Activated T-helper 17 cell treated with anti-CD3 and anti-CD28 coated beads, Interleukin-2, amount 50 U/mL, for 72 hours (primary cell): ENCODE measurements around the gene RSRC2. TPM values are rescaled to one million over a fixed set of nuclear protein-coding genes. Genes with fewer than 3 reads are reported as not detected.
"Not testable (repeated sequence)": the region's sequence is repeated elsewhere in the genome, so short reads cannot be mapped to it uniquely, and the experiment has no call there.

ENCODE experiments used
- ATAC-seq: fragments of 150-1000 bp; cut with Tn5 transposase; replicated peaks from 2 replicates; pipeline ENCODE4 v1.10.0; 2021; ENCODE audit warnings: mild to moderate bottlenecking, moderate library complexity
- H3K27ac Mint-ChIP-seq: one replicate; pipeline ENCODE4 v1.8.0; 2022; ENCODE audit warnings: mixed read lengths
- H3K27me3 Mint-ChIP-seq: one replicate; pipeline ENCODE4 v1.8.0; 2022; ENCODE audit warnings: mixed read lengths
- H3K36me3 Mint-ChIP-seq: one replicate; pipeline ENCODE4 v1.8.0; 2022; ENCODE audit warnings: low read depth, mild to moderate bottlenecking, mixed read lengths
- H3K4me1 Mint-ChIP-seq: one replicate; pipeline ENCODE4 v1.8.0; 2022; ENCODE audit warnings: mixed read lengths
- H3K4me3 Mint-ChIP-seq: one replicate; pipeline ENCODE4 v1.8.0; 2022; ENCODE audit warnings: mild to moderate bottlenecking, mixed read lengths
- H3K9me3 Mint-ChIP-seq: one replicate; pipeline ENCODE4 v1.8.0; 2022; ENCODE audit warnings: mixed read lengths
- total RNA-seq, 2 donors: library from RNA; stranded (reverse); gene quantifications; one replicate each; pipeline ENCODE4 v1.2.3, GENCODE V29; 2022

RSRC2 gene
- total RNA-seq, 2 donors from 2014 or later: 103 to 110 TPM

DNA sequence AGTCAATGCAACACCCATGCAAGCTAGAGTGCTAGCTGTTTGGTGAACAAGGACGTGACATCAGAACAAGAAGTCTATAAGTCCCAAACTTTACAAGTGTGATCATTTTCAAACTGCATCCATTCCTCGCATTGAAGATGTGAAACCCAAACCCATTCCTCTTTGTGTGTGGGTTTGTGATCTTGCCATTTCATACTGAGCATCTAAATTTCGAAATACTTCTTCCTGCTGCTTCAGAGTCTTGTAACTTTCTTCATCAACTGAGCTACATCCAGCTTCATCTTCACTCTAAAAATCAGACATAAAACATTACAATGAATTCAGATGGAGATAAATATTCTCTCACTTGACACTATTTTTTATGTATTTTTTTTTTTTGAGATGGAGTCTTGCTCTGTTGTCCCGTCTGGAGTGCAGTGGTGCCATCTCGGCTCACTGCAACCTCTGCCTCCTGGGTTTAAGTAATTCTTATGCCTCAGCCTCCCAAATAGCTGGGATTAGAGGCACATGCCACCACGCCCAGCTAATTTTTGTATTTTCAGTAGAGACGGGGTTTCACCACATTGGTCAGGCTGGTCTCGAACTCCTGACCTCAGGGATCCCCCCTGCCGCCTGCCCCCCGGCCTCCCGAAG, 21.2 kb downstream of the RSRC2 start:
- peaks cover 32% of the 10 kb centered on the region for H3K36me3 Mint-ChIP-seq
- H3K27me3 Mint-ChIP-seq: no peaks in the 10 kb centered on the region
- H3K9me3 Mint-ChIP-seq: no peaks in the 10 kb centered on the region
- H3K4me1 Mint-ChIP-seq: peaks cover 13% of the 10 kb centered on the region
- no peak overlapping the region for H3K27ac Mint-ChIP-seq
- H3K4me3 Mint-ChIP-seq: no peak overlapping the region
- ATAC-seq: no peak

DNA sequence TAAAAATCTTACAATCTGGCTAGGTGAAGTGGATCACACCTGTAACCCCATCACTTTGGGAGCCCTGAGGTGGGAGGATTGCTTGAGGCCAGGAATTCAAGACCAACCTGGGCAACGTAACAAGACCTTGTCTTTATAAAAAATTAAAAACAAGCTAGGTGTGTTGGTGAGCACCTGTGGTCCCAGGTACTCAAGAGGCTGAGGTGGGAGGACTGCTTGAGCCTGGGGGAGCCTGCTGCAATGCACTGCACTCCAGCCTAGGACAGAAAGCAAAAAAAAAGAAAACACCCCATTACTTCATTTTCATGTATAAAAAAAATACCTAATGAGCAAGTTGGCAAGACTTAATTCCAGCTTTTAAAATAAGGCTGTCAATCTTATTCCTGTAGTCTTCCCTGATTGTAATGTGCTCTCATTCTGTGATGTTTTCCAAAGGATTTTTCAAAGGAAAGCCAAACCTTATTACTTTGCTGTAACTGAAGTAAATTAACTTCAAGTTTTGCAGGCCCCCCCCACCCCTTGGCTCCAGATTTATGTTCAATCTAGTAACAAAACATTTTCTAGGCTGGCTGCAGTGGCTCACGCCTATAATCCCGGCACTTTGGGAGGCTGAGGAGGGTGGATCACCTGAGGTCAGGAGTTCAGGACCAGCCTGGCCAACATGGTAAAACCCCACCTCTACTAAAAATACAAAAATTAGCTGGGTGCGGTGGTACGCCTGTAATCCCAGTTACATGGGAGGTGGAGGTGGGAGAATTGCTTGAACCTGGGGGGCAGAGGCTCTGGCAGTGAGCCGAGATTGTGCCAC, 22.7 kb downstream of the RSRC2 start:
- H3K9me3 Mint-ChIP-seq: no peaks in the 10 kb centered on the region
- no peak overlapping the region for H3K4me3 Mint-ChIP-seq
- H3K4me1 Mint-ChIP-seq: peaks cover 13% of the 10 kb centered on the region
- ATAC-seq: no peak
- no peak overlapping the region for H3K27ac Mint-ChIP-seq
- peaks cover 42% of the 10 kb centered on the region for H3K36me3 Mint-ChIP-seq
- no peaks in the 10 kb centered on the region for H3K27me3 Mint-ChIP-seq

DNA sequence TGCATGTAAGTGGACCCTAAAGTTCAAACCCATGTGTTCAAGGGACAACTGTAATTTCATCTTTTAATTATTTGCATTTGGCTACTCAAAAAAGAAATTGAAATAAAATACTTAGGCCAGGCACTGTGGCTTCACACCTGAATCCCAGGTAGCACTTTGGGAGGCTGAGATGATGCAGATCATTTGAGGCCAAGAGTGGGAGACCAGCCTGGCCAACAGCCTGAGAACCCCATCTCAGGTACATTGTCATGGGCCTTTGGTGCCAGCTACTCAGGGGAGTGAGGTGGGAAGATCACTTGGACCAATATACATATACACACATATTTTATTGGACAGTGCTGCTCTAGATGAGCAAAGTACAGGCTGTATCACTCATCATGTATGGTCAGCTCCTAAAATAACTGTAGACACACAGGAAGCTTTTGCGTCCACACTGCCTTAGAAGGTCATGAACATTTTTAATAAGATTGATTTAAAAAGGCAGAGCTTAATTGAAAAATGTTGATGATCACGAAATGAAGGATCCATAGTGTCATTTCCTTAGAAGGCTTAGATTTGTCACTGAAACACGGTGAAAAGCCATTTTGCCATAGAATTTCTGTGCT, 23.5 kb downstream of the RSRC2 start:
- Mint-ChIP-seq H3K36me3 (peaks cover 49% of the 10 kb centered on the region), H3K27ac (no peak overlapping the region), H3K27me3 (no peaks in the 10 kb centered on the region), H3K9me3 (no peaks in the 10 kb centered on the region), H3K4me3 (no peak overlapping the region), H3K4me1 (peaks cover 13% of the 10 kb centered on the region)
- ATAC-seq: no peak

DNA sequence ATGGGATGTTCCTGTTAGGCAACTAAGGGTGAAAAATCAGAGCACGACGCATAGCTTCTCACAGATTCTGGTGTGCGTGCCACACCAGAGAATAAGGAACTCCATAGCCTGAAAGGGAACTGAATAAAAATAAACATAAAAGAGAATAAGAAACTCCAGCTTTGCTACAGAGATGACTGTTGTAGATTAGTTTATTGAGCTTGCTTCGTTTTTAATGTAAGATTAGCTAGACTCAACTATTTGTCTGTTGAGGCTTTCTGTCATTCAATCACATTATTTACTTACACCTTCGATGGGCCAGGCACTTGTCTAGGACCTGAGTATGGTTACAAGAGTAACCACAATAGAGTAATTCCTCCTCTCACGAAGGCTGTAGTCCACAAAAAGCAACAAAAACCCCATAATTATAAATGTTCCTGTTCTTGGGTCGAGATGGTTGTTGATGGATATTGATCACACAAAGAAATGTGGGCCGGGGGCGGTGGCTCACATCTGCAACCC, 25.2 kb downstream of the RSRC2 start:
- peak overlapping the region; percentile 84 for H3K27ac Mint-ChIP-seq
- peaks cover 13% of the 10 kb centered on the region for H3K4me1 Mint-ChIP-seq
- no peak for ATAC-seq
- H3K9me3 Mint-ChIP-seq: no peaks in the 10 kb centered on the region
- H3K36me3 Mint-ChIP-seq: peaks cover 61% of the 10 kb centered on the region
- H3K27me3 Mint-ChIP-seq: no peaks in the 10 kb centered on the region
- peak overlapping the region; percentile 98 for H3K4me3 Mint-ChIP-seq

DNA sequence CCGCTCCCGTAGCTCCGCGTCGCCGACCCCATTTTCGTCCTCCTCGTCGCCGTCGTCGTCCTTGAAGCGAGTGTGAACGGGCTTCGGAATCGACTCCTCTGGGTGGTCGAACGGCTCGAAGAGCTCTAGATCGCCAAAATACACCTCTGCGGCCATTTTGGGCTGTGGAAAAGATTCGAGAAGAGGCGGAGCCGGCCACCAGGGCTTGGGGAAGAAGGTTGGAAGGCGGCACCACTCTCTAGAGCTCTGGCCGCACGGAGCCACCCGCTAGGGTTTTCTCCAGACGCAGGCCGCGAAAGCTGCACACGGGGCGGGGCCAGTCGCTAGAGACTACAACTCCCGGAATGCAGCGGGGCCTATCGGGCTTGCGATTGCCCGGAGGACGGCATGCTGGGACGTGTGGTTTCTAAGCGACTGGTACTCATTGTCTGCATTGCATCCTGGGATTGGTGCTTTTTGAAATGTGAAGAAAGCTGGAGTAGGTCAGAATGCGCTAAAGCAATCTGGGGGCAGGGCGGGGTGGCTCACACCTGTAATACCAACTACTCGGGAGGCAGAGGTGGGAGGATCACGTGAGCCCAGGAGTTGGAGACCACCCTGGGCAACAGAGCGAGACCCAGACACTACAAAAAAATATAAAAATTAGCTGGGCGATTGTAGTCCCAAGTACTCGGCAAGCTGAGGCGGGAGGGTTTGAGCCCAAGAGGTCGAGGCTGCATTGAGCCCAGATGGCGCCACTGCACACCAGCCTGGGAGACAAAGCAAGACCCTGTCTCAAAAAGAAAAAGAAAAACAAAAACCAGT, 25.8 kb downstream of the RSRC2 start, which contains the start of gene ZCCHC8:
Gene ZCCHC8, minus strand, starts transcription at position 248 of the 804 bp plus-strand sequence. Its CDS starts 92 bp downstream, at position 156.
- Mint-ChIP-seq H3K27ac (peak within 1 kb of the TSS; percentile 84), H3K9me3 (no peaks in the 10 kb centered on the region), H3K36me3 (peaks cover 65% of the 10 kb centered on the region), H3K4me3 (peak within 1 kb of the TSS; percentile 98), H3K27me3 (no peaks in the 10 kb centered on the region), H3K4me1 (peaks cover 9% of the 10 kb centered on the region)
- ATAC-seq: peak; percentile 96

DNA sequence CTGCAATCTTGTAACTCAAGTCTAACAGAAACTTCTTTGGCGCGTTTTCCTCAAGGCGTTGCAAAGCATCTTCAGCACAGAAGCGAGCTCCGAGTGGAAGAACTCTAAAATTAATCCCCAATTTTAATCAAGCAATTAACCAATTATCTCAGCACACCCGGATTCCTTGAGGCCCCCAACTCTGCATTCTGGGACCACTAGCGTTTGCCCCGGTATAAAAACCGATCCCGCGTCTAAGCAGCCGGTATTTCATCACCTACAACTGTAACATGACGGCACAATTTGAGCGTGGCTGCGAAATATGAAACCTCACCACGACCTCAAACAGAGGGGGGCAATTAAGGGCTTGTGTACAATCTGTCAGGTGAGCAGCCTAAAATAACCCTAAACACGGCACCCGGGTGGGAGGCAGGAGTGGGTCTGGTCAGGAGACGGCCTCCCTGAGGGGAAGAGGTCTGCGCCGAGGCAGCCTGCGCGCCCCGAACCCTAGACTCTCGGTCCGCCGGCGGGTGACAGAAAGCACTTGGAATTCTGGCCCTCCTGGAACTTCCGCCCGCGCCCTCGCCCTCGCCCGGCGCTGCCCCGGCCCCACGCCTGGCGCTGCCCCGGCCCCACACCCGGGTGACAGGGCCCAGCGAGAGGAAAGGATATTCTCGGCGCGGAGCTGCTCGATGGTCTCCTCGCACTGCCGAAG, 26.6 kb downstream of the RSRC2 start:
- Mint-ChIP-seq H3K36me3 (peaks cover 72% of the 10 kb centered on the region), H3K4me3 (peak overlapping the region; percentile 98), H3K4me1 (peaks cover 9% of the 10 kb centered on the region), H3K27me3 (no peaks in the 10 kb centered on the region), H3K9me3 (no peaks in the 10 kb centered on the region), H3K27ac (peak overlapping the region; percentile 84)
- peak; percentile 22 for ATAC-seq

DNA sequence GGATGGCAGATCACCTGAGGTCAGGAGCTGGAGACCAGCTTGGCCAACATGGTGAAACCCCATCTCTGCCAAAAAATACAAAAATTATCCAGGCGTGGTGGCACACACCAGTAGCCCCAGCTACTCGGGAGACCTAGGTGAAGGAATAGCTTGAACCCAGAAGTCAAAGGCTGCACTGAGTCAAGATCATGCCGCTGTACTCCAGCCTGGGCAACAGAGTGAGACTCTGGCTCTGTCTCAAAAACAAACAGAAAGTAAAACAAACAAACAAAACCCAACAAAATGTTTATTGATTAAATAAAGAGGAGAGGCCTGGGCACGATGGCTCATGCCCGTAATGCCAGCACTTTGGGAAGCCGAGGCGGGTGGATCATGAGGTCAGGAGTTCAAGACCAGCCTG, 31.5 kb downstream of the RSRC2 start:
- Mint-ChIP-seq H3K27me3 (no peaks in the 10 kb centered on the region), H3K4me3 (no peak overlapping the region), H3K9me3 (no peaks in the 10 kb centered on the region), H3K27ac (no peak overlapping the region), H3K4me1 (peaks cover 4% of the 10 kb centered on the region), H3K36me3 (peaks cover 79% of the 10 kb centered on the region)
- no peak for ATAC-seq

DNA sequence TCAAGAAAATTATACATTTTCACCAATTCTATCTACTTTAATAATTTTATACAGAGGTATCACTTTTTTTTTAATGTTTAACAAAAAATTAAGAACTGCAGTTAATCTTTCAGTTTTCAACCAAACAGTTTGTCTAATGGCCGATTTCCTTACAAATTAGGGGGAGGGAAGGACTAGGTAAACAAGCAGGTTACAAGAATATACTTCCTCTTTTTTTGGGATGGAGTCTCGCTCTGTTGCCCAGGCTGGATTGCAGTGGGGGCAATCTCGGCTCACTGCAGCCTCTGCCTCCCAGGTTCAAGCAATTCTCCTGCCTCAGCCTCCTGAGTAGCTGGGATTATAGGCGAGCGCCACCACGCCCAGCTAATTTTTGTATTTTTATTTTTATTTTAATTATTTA, 33.5 kb downstream of the RSRC2 start:
- not testable (repeated sequence) for H3K27me3 Mint-ChIP-seq, H3K9me3 Mint-ChIP-seq, H3K27ac Mint-ChIP-seq, H3K4me3 Mint-ChIP-seq, ATAC-seq, H3K4me1 Mint-ChIP-seq
- peaks cover 82% of the 10 kb centered on the region for H3K36me3 Mint-ChIP-seq

DNA sequence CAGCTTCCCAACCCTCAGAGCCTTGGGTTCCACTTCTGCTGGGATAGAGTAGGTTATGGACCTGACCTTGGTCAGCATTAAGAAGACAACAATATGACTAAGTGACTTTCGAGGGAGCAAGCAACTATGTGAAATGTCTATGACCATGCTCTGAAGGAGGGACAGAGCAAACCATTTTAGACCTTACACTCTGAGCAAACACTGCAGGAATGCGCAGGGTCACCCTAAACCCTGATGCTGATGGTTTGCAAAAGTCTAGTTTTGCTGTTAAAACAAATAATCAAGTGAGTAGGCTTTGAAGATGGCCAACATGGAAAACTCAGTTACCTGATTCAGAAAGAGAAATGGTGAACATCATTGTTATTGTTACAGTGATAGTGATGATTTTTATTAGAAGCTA, 34.7 kb downstream of the RSRC2 start:
- H3K36me3 Mint-ChIP-seq: peaks cover 87% of the 10 kb centered on the region
- no peak overlapping the region for H3K4me3 Mint-ChIP-seq
- no peaks in the 10 kb centered on the region for H3K9me3 Mint-ChIP-seq
- ATAC-seq: no peak
- H3K4me1 Mint-ChIP-seq: peaks cover 4% of the 10 kb centered on the region
- H3K27me3 Mint-ChIP-seq: no peaks in the 10 kb centered on the region
- H3K27ac Mint-ChIP-seq: no peak overlapping the region

DNA sequence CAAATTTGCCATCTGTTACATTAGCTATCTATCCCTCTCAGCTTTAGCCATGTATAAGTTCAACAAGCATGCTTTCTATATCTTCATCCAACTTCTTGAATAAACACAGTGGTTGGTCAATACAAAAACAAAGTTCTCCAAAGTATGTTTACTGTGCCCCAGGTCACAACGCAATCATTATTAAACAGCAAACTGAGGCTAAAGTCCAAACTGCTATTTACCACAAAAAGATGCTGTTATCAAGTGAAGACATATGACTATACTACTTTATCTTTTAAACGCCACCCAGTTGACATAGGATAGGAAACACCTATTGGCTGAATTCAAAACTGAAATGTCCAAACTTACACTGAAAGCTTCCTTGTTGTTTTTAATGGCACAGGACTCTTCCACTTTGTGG, 37.7 kb downstream of the RSRC2 start:
- Mint-ChIP-seq H3K36me3 (peaks cover 91% of the 10 kb centered on the region), H3K27me3 (no peaks in the 10 kb centered on the region), H3K4me3 (no peak overlapping the region), H3K9me3 (no peaks in the 10 kb centered on the region), H3K27ac (no peak overlapping the region), H3K4me1 (no peaks in the 10 kb centered on the region)
- ATAC-seq: no peak

DNA sequence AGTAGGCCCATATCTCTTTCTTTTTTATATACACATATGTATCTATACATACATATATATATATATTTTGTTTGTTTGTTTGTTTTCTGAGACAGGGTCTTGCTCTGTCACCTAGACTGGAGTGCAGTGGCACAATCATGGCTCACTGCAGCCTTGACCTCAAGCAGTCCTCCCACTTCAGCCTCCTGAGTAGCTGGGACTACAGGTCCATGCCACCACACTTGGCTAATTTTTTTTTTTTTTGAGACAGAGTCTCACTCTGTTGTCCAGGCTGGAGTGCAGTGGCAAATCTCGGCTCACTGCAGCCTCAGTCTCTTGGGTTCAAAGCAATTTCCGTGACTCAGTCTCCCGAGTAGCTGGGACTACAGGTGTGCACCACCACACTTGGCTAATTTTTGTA, 38.9 kb downstream of the RSRC2 start:
- not testable (repeated sequence) for H3K27ac Mint-ChIP-seq, H3K4me3 Mint-ChIP-seq, H3K4me1 Mint-ChIP-seq, H3K27me3 Mint-ChIP-seq, H3K9me3 Mint-ChIP-seq, ATAC-seq
- peaks cover 100% of the 10 kb centered on the region for H3K36me3 Mint-ChIP-seq

DNA sequence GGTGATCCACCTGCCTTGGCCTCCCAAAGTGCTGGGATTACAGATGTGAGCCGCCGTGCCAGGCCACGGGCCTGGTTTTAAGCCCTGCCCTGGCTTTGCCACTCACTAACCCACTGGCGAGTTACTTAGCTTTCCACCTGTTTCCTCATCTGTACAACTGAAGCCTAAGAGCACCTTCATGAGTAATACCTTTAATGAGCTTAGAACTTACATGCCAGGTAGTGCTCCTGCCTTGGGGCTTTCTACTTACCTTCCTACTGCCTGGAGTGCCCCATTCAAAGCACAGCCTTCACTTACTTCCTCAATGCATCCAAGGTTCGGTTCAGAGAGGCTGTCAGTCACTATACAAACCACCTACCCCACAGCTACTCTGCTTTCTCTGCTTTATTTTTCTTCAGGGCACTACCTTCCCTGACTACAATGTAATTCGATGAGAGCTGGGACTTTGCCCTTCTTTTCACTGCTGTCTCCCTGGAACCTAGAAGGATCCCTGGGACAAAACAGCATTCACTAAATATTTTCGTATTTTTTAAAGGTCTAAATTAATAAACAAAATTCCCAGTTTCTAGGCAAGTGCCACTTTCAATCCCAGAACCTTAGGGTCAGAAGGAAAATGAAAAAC, 39.8 kb downstream of the RSRC2 start:
- peaks cover 96% of the 10 kb centered on the region for H3K36me3 Mint-ChIP-seq
- no peaks in the 10 kb centered on the region for H3K9me3 Mint-ChIP-seq
- no peak for ATAC-seq
- no peak overlapping the region for H3K4me3 Mint-ChIP-seq
- H3K4me1 Mint-ChIP-seq: no peaks in the 10 kb centered on the region
- H3K27ac Mint-ChIP-seq: peak overlapping the region; percentile 21
- H3K27me3 Mint-ChIP-seq: no peaks in the 10 kb centered on the region

DNA sequence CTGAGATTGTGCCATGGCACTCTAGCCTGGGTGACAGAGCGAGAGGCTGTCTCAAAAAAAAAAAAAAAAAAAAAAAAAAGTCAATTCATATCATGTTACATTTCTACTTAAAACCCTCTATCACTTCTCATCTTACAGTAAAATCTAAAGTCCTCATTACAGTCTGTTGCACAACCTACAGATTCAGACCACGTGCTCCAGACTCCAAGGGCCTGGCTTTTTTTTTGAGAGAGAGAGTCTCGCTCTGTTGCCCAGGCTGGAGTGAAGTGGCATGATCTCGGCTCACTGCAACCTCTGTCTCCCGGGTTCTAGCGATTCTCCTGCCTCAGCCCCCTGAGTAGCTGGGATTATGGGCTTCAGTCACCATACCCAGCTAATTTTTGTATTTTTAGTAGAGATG, 40.4 kb downstream of the RSRC2 start:
- not testable (repeated sequence) for H3K4me3 Mint-ChIP-seq, H3K4me1 Mint-ChIP-seq, H3K9me3 Mint-ChIP-seq, ATAC-seq, H3K27me3 Mint-ChIP-seq
- peaks cover 96% of the 10 kb centered on the region for H3K36me3 Mint-ChIP-seq
- peak overlapping the region; percentile 21 for H3K27ac Mint-ChIP-seq
